ENCODE measurements around the gene LHFPL6. TPM values are rescaled to one million over a fixed set of nuclear protein-coding genes. Genes with fewer than 3 reads are reported as not detected.

Gene LHFPL6
- total RNA-seq, 1 experiment from 2014 or later, result 2.5 TPM

DNA sequence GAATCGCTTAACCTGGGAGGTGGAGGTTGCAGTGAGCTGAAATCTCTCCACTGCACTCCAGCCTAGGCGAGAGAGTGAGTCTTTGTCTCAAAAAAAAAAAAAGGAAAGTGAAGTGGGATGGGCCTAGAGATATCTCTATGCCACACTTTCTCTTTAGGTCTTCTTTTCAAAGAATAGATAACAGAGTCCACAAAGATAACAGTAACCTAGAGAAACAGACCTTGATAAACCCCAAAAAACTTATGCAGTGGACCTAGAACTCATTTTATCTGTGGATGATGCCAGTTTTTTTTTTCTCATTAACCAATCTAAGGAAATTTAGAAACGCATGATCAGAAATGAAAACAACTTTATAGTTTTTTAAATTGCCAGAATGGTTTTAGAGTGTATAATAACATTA, 227.4 kb downstream of the LHFPL6 start:
- CTCF ChIA-PET, result no interaction called here
- Histone ChIP-seq H3K9me3 (ENCODE audit: insufficient read depth, low read depth) (no peaks in the 10 kb centered on the region), H3K9me2 (ENCODE audit: insufficient read depth) (no peaks in the 10 kb centered on the region), H2AFZ (no peak overlapping the region), H3K27ac (no peak overlapping the region), H3K4me1 (replicated peaks; ENCODE audit: insufficient read depth) (no peaks in the 10 kb centered on the region), H3K4me3 (no peak overlapping the region), H3K27me3 (ENCODE audit: insufficient read depth, low read depth) (no peaks in the 10 kb centered on the region), H3K79me2 (ENCODE audit: low read depth) (no peaks in the 10 kb centered on the region), H3K36me3 (ENCODE audit: low read depth) (no peaks in the 10 kb centered on the region), H3K4me2 (no peak overlapping the region), H4K20me1 (ENCODE audit: insufficient read depth) (no peaks in the 10 kb centered on the region), H3F3A (ENCODE audit: insufficient read depth, low read depth) (no peaks in the 10 kb centered on the region)
- no peak for TF ChIP-seq EZH2 (IDR thresholded peaks at IDR 0.05; ENCODE audit: low read depth)
- TF ChIP-seq, protein P1, sequence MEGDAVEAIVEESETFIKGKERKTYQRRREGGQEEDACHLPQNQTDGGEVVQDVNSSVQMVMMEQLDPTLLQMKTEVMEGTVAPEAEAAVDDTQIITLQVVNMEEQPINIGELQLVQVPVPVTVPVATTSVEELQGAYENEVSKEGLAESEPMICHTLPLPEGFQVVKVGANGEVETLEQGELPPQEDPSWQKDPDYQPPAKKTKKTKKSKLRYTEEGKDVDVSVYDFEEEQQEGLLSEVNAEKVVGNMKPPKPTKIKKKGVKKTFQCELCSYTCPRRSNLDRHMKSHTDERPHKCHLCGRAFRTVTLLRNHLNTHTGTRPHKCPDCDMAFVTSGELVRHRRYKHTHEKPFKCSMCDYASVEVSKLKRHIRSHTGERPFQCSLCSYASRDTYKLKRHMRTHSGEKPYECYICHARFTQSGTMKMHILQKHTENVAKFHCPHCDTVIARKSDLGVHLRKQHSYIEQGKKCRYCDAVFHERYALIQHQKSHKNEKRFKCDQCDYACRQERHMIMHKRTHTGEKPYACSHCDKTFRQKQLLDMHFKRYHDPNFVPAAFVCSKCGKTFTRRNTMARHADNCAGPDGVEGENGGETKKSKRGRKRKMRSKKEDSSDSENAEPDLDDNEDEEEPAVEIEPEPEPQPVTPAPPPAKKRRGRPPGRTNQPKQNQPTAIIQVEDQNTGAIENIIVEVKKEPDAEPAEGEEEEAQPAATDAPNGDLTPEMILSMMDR (conservative IDR thresholded peaks at IDR 0.05), result no peak
- no peak for DNase-seq
- POLR2A ChIA-PET (ENCODE audit: unreplicated experiment), result no interaction called here
- BruUV-seq (replicated peaks), result no TSS peak
- intact Hi-C loops (cut with micrococcal nuclease; ENCODE audit: unreplicated experiment), result no loop called here

GRCh38 chr13:39374741-39375189, 228.2 kb downstream of the LHFPL6 start:
- no peaks in the 10 kb centered on the region for H3K27me3 ChIP-seq (ENCODE audit: insufficient read depth, low read depth)
- intact Hi-C loops (cut with micrococcal nuclease; ENCODE audit: unreplicated experiment), result no loop called here
- no peaks in the 10 kb centered on the region for H3K9me3 ChIP-seq (ENCODE audit: insufficient read depth, low read depth)
- TF ChIP-seq EZH2 (IDR thresholded peaks at IDR 0.05; ENCODE audit: low read depth), result no peak
- no peaks in the 10 kb centered on the region for H4K20me1 ChIP-seq (ENCODE audit: insufficient read depth)
- no peak overlapping the region for H3K4me2 ChIP-seq
- H3K4me1 ChIP-seq (replicated peaks; ENCODE audit: insufficient read depth), result no peaks in the 10 kb centered on the region
- H2AFZ ChIP-seq, result no peak overlapping the region
- CTCF ChIA-PET, result no interaction called here
- no peak for DNase-seq
- no TSS peak for BruUV-seq (replicated peaks)
- H3K4me3 ChIP-seq, result no peak overlapping the region
- H3K27ac ChIP-seq, result no peak overlapping the region
- no peaks in the 10 kb centered on the region for H3K36me3 ChIP-seq (ENCODE audit: low read depth)
- POLR2A ChIA-PET (ENCODE audit: unreplicated experiment), result no interaction called here
- no peaks in the 10 kb centered on the region for H3K9me2 ChIP-seq (ENCODE audit: insufficient read depth)
- no peaks in the 10 kb centered on the region for H3F3A ChIP-seq (ENCODE audit: insufficient read depth, low read depth)
- no peaks in the 10 kb centered on the region for H3K79me2 ChIP-seq (ENCODE audit: low read depth)

DNA sequence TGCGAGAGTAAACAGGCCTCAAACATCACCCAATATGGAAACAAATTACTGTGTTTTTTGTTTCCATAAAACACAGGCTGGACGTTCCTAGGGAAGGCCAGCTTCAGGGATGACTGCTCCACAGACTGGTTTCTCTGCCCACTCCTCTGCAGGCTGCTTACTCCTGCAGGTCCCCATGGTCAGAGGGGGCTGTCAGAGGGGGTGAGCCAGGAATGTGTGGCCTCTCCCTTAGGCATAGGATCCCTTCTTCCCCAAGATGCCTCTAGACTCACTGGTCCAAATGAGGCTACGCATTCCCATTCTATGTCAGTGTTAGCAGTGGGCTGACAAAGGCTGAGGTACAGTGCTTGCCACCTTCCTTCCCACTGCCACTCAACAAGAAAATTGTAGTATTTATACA, 229.8 kb downstream of the LHFPL6 start:
- no peak for DNase-seq
- POLR2A ChIA-PET (ENCODE audit: unreplicated experiment), result no interaction called here
- Histone ChIP-seq H3K9me3 (ENCODE audit: insufficient read depth, low read depth) (no peaks in the 10 kb centered on the region), H3F3A (ENCODE audit: insufficient read depth, low read depth) (no peaks in the 10 kb centered on the region), H3K9me2 (ENCODE audit: insufficient read depth) (no peaks in the 10 kb centered on the region), H3K79me2 (ENCODE audit: low read depth) (no peaks in the 10 kb centered on the region), H3K4me1 (replicated peaks; ENCODE audit: insufficient read depth) (no peaks in the 10 kb centered on the region), H3K27me3 (ENCODE audit: insufficient read depth, low read depth) (no peaks in the 10 kb centered on the region), H2AFZ (no peak overlapping the region), H3K36me3 (ENCODE audit: low read depth) (no peaks in the 10 kb centered on the region), H3K4me3 (no peak overlapping the region), H3K4me2 (no peak overlapping the region), H4K20me1 (ENCODE audit: insufficient read depth) (no peaks in the 10 kb centered on the region), H3K27ac (no peak overlapping the region)
- BruUV-seq (replicated peaks), result no TSS peak
- no peak for TF ChIP-seq EZH2 (IDR thresholded peaks at IDR 0.05; ENCODE audit: low read depth)
- TF ChIP-seq, protein P1 (conservative IDR thresholded peaks at IDR 0.05), result no peak
- intact Hi-C loops (cut with micrococcal nuclease; ENCODE audit: unreplicated experiment), result no loop called here
- CTCF ChIA-PET, result no interaction called here

- DNase-seq, result no peak
- Histone ChIP-seq H3K9me2 (ENCODE audit: insufficient read depth) (no peaks in the 10 kb centered on the region), H3K27ac (no peak overlapping the region), H3K79me2 (ENCODE audit: low read depth) (no peaks in the 10 kb centered on the region), H3K9me3 (ENCODE audit: insufficient read depth, low read depth) (no peaks in the 10 kb centered on the region), H3K4me2 (no peak overlapping the region), H3K36me3 (ENCODE audit: low read depth) (no peaks in the 10 kb centered on the region), H2AFZ (no peak overlapping the region), H3F3A (ENCODE audit: insufficient read depth, low read depth) (no peaks in the 10 kb centered on the region), H3K4me3 (no peak overlapping the region), H3K4me1 (replicated peaks; ENCODE audit: insufficient read depth) (no peaks in the 10 kb centered on the region), H3K27me3 (ENCODE audit: insufficient read depth, low read depth) (no peaks in the 10 kb centered on the region), H4K20me1 (ENCODE audit: insufficient read depth) (no peaks in the 10 kb centered on the region)
- TF ChIP-seq, protein P1 (conservative IDR thresholded peaks at IDR 0.05), result no peak
- no peak for TF ChIP-seq EZH2 (IDR thresholded peaks at IDR 0.05; ENCODE audit: low read depth)
- POLR2A ChIA-PET (ENCODE audit: unreplicated experiment), result no interaction called here
- intact Hi-C loops (cut with micrococcal nuclease; ENCODE audit: unreplicated experiment), result no loop called here
- no TSS peak for BruUV-seq (replicated peaks)
- CTCF ChIA-PET, result no interaction called here
Measured at GRCh38 chr13:39371706-39372105, 231.3 kb downstream of the LHFPL6 start.

Data from PC-9 (cell line).